GM23338 (cell line): ENCODE data around the gene ADORA1. TPM values are rescaled to one million over a fixed set of nuclear protein-coding genes. Genes with fewer than 3 reads are reported as not detected.

ENCODE experiments used
- ATAC-seq: fragments of 200-7000 bp; cut with Tn5 transposase; 3 replicates; pipeline ENCODE4 v1.9.1; 2020
- DNase-seq: peaks from one replicate; pipeline ENCODE4 v3.0.0-alpha.2; 2015; ENCODE audit warnings: low spot score
- H2AFZ ChIP-seq: fragments of 200-600 bp; sonication (generic); 2 replicates; pipeline ENCODE4 v1.8.0; 2016; ENCODE audit warnings: antibody characterized with exemption, mild to moderate bottlenecking, moderate library complexity
- H3F3A ChIP-seq: fragments of 200-600 bp; sonication (generic); replicated peaks from 2 replicates; pipeline ENCODE4 v1.8.0; 2017; ENCODE audit warnings: antibody characterized with exemption, mixed run types, low read depth
- H3K27ac ChIP-seq: fragments of 200-600 bp; sonication (generic); 2 replicates; pipeline ENCODE4 v1.6.1; 2016; ENCODE audit warnings: low read depth
- H3K27me3 ChIP-seq: fragments of 200-600 bp; sonication (generic); 2 replicates; pipeline ENCODE4 v1.8.0; 2016; ENCODE audit warnings: mild to moderate bottlenecking, mixed run types, moderate library complexity; ENCODE audit not compliant: insufficient read depth
- H3K36me3 ChIP-seq: fragments of 200-600 bp; sonication (generic); 2 replicates; pipeline ENCODE4 v1.8.0; 2016; ENCODE audit warnings: mild to moderate bottlenecking; ENCODE audit not compliant: insufficient read depth
- H3K4me1 ChIP-seq: fragments of 200-600 bp; sonication (generic); 2 replicates; pipeline ENCODE4 v1.8.0; 2016; ENCODE audit warnings: mild to moderate bottlenecking, moderate library complexity; ENCODE audit not compliant: insufficient read depth
- H3K4me2 ChIP-seq: fragments of 200-600 bp; sonication (generic); 2 replicates; pipeline ENCODE4 v1.7.1; 2017; ENCODE audit warnings: mixed run types
- H3K4me3 ChIP-seq: fragments of 200-600 bp; sonication (generic); 2 replicates; pipeline ENCODE4 v1.6.1; 2016; ENCODE audit warnings: mixed run types
- H3K79me2 ChIP-seq: fragments of 200-600 bp; sonication (generic); replicated peaks from 2 replicates; pipeline ENCODE4 v1.8.0; 2017; ENCODE audit warnings: mild to moderate bottlenecking; ENCODE audit not compliant: insufficient read depth
- H3K9me2 ChIP-seq: fragments of 200-600 bp; sonication (generic); 2 replicates; pipeline ENCODE4 v1.8.0; 2017; ENCODE audit not compliant: insufficient read depth
- H4K20me1 ChIP-seq: fragments of 200-600 bp; sonication (generic); replicated peaks from 2 replicates; pipeline ENCODE4 v1.8.0; 2017; ENCODE audit warnings: mild to moderate bottlenecking; ENCODE audit not compliant: insufficient read depth
- H3K27ac Mint-ChIP-seq: 2 replicates; pipeline ENCODE4 v1.8.0; 2020; ENCODE audit warnings: inconsistent platforms, mild to moderate bottlenecking, moderate library complexity, mixed read lengths
- H3K27me3 Mint-ChIP-seq: 3 replicates; pipeline ENCODE4 v1.8.0; 2022; ENCODE audit warnings: low read depth, mild to moderate bottlenecking, moderate library complexity, mixed read lengths, inconsistent platforms; ENCODE audit not compliant: insufficient read depth, poor library complexity
- H3K36me3 Mint-ChIP-seq: 3 replicates; pipeline ENCODE4 v1.8.0; 2021; ENCODE audit warnings: low read depth, mild to moderate bottlenecking, inconsistent platforms, moderate library complexity, mixed read lengths
- H3K4me1 Mint-ChIP-seq: 3 replicates; pipeline ENCODE4 v1.8.0; 2020; ENCODE audit warnings: mild to moderate bottlenecking, inconsistent platforms, mixed read lengths
- H3K4me3 Mint-ChIP-seq: 3 replicates; pipeline ENCODE4 v1.8.0; 2021; ENCODE audit warnings: moderate library complexity, mild to moderate bottlenecking, inconsistent platforms, mixed read lengths
- H3K9me3 Mint-ChIP-seq: 3 replicates; pipeline ENCODE4 v1.8.0; 2020; ENCODE audit warnings: moderate library complexity, mild to moderate bottlenecking, inconsistent platforms, mixed read lengths
- CREB1 ChIP-seq: fragments of 250-450 bp; sonication (Bioruptor Pico); IDR thresholded peaks from 2 replicates; pipeline ENCODE4 v1.5.0; 2020; ENCODE audit warnings: low read depth, mild to moderate bottlenecking, moderate library complexity
- JUNB ChIP-seq: IDR thresholded peaks from one replicate; pipeline ENCODE4 v1.6.1; 2016; ENCODE audit warnings: antibody characterized with exemption; ENCODE audit not compliant: unreplicated experiment
- NANOG ChIP-seq: IDR thresholded peaks from 2 replicates; pipeline ENCODE4 v1.6.1; 2016; ENCODE audit warnings: antibody characterized with exemption, borderline replicate concordance
- ZNF331 ChIP-seq: fragments of 250-450 bp; sonication (Bioruptor Pico); IDR thresholded peaks from 2 replicates; pipeline ENCODE4 v1.5.0; 2020; ENCODE audit warnings: low read depth, mild to moderate bottlenecking, moderate library complexity
- polyA plus RNA-seq: library from polyadenylated mRNA; unstranded; fragments of >200 nt; fragmentation: Nextera tagmentation; extraction: Ambion mirVana; gene quantifications from 2 replicates; pipeline ENCODE4 v1.2.1, GENCODE V29; 2016
- total RNA-seq: library from RNA; depleted of rRNA; stranded (reverse); fragments of >200 nt; shearing (Covaris generic); gene quantifications from 2 replicates; pipeline ENCODE4 v1.2.3, GENCODE V29; 2014
- TF ChIP-seq, protein P1 (sequence below): fragments of 250-450 bp; sonication (Bioruptor Pico); IDR thresholded peaks from 2 replicates; pipeline ENCODE4 v1.5.0; 2020; ENCODE audit warnings: mild to moderate bottlenecking, moderate library complexity
- TF ChIP-seq, protein P2 (sequence below): IDR thresholded peaks from 2 replicates; pipeline ENCODE4 v1.6.1; 2016; ENCODE audit warnings: antibody characterized with exemption

Gene ADORA1
- total and polyA plus RNA-seq, 2 experiments from 2014 or later, result 0.63 to 1.8 TPM

DNA sequence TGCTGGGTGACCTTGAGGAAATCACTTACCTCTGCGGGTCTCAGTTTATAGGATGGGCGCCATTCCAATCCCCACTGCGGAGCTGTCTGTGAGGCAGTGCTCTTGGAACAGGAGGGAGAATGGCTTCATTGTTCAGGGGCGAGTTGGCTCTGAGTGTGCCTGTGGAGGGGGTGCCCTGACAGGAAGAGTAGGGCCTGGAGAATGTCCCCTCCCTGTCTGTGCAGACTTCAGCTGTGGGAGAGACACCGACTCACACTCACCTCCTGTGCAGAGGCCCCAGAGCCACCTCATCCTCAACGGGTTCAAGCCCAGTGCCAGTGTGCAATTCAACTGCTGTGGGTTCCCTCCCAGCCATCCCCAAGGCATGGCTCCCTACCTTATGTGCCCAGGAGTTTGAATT is 17.1 kb downstream of the ADORA1 start (continued):
- TF ChIP-seq, protein P1, sequence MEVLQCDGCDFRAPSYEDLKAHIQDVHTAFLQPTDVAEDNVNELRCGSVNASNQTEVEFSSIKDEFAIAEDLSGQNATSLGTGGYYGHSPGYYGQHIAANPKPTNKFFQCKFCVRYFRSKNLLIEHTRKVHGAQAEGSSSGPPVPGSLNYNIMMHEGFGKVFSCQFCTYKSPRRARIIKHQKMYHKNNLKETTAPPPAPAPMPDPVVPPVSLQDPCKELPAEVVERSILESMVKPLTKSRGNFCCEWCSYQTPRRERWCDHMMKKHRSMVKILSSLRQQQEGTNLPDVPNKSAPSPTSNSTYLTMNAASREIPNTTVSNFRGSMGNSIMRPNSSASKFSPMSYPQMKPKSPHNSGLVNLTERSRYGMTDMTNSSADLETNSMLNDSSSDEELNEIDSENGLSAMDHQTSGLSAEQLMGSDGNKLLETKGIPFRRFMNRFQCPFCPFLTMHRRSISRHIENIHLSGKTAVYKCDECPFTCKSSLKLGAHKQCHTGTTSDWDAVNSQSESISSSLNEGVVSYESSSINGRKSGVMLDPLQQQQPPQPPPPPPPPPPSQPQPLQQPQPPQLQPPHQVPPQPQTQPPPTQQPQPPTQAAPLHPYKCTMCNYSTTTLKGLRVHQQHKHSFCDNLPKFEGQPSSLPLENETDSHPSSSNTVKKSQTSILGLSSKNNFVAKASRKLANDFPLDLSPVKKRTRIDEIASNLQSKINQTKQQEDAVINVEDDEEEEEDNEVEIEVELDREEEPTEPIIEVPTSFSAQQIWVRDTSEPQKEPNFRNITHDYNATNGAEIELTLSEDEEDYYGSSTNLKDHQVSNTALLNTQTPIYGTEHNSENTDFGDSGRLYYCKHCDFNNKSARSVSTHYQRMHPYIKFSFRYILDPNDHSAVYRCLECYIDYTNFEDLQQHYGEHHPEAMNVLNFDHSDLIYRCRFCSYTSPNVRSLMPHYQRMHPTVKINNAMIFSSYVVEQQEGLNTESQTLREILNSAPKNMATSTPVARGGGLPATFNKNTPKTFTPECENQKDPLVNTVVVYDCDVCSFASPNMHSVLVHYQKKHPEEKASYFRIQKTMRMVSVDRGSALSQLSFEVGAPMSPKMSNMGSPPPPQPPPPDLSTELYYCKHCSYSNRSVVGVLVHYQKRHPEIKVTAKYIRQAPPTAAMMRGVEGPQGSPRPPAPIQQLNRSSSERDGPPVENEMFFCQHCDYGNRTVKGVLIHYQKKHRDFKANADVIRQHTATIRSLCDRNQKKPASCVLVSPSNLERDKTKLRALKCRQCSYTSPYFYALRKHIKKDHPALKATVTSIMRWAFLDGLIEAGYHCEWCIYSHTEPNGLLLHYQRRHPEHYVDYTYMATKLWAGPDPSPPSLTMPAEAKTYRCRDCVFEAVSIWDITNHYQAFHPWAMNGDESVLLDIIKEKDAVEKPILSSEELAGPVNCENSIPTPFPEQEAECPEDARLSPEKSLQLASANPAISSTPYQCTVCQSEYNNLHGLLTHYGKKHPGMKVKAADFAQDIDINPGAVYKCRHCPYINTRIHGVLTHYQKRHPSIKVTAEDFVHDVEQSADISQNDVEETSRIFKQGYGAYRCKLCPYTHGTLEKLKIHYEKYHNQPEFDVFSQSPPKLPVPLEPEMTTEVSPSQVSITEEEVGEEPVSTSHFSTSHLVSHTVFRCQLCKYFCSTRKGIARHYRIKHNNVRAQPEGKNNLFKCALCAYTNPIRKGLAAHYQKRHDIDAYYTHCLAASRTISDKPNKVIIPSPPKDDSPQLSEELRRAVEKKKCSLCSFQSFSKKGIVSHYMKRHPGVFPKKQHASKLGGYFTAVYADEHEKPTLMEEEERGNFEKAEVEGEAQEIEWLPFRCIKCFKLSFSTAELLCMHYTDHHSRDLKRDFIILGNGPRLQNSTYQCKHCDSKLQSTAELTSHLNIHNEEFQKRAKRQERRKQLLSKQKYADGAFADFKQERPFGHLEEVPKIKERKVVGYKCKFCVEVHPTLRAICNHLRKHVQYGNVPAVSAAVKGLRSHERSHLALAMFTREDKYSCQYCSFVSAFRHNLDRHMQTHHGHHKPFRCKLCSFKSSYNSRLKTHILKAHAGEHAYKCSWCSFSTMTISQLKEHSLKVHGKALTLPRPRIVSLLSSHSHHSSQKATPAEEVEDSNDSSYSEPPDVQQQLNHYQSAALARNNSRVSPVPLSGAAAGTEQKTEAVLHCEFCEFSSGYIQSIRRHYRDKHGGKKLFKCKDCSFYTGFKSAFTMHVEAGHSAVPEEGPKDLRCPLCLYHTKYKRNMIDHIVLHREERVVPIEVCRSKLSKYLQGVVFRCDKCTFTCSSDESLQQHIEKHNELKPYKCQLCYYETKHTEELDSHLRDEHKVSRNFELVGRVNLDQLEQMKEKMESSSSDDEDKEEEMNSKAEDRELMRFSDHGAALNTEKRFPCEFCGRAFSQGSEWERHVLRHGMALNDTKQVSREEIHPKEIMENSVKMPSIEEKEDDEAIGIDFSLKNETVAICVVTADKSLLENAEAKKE (CRISPR knock-in tag), result no peak
- no peak for TF ChIP-seq JUNB
- TF ChIP-seq, protein P2, sequence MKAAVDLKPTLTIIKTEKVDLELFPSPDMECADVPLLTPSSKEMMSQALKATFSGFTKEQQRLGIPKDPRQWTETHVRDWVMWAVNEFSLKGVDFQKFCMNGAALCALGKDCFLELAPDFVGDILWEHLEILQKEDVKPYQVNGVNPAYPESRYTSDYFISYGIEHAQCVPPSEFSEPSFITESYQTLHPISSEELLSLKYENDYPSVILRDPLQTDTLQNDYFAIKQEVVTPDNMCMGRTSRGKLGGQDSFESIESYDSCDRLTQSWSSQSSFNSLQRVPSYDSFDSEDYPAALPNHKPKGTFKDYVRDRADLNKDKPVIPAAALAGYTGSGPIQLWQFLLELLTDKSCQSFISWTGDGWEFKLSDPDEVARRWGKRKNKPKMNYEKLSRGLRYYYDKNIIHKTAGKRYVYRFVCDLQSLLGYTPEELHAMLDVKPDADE, result no peak
- no peak for TF ChIP-seq ZNF331 (CRISPR knock-in tag)
- TF ChIP-seq CREB1, result no peak

DNA sequence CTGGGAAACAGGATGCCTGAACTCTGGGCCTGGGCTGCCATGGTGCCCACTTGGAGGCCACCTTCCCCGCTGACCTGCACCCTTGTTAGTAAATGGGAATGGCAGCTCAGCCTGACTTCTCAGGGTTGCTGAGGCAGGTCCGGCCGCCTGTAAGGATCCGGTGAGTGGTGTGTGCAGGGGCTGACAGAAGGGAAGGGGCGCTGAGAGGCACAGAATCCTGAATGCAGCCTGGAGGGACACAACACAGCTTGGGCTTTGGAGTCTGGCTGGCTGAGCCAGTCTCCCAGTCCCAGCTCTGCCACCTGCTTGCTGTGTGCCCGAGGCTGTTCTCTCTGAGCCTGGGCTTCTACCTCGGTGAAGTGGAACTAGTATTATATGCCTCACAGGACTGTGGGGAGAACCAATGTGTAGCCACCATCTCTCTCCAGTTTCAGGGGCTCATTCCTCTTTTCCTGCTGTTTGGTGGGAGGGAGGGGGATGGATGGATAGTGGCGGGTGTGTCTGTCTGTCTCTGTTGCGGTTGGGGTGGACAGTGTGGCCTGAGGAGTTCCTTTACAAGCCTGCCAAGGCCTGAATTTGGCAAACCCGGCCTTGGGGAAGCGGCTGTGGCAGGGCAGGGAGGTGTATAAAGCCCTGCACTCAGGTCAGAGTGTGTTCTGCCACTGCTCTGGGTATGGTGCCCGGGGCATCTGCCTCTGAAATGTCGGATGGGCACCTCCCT is 18.0 kb downstream of the ADORA1 start:
- no peaks in the 10 kb centered on the region for H3K79me2 ChIP-seq
- Mint-ChIP-seq H3K9me3 (peaks cover 2% of the 10 kb centered on the region; the same call in 1 of the 3 replicates), H3K4me3 (no peak overlapping the region), H3K4me1 (peaks cover 55% of the 10 kb centered on the region), H3K27ac (no peak overlapping the region; the same call in 1 of the 2 replicates), H3K36me3 (no peaks in the 10 kb centered on the region), H3K27me3 (peaks cover 14% of the 10 kb centered on the region)
- no peak for TF ChIP-seq JUNB
- no peak for TF ChIP-seq NANOG
- peaks cover 28% of the 10 kb centered on the region for H3K4me1 ChIP-seq
- H2AFZ ChIP-seq, result no peak overlapping the region
- H4K20me1 ChIP-seq, result no peaks in the 10 kb centered on the region
- ATAC-seq (no peak), DNase-seq (no peak)
- H3K27ac ChIP-seq, result no peak overlapping the region
- no peaks in the 10 kb centered on the region for H3K9me2 ChIP-seq
- no peak overlapping the region for H3K4me2 ChIP-seq
- no peaks in the 10 kb centered on the region for H3F3A ChIP-seq
- no peak overlapping the region for H3K4me3 ChIP-seq
- H3K36me3 ChIP-seq, result no peaks in the 10 kb centered on the region
- no peaks in the 10 kb centered on the region for H3K27me3 ChIP-seq
